22Rv1 (cell line): ENCODE data around the gene PFDN6.

Experiments used
- ZFX ChIP-seq: fragments of 450-650 bp; IDR thresholded peaks from 2 replicates; pipeline ENCODE4 v1.6.1; 2017; ENCODE audit warnings: antibody characterized with exemption, borderline replicate concordance
- TF ChIP-seq, protein P1 (sequence below): fragments of 450-650 bp; IDR thresholded peaks from 2 replicates; pipeline ENCODE4 v1.5.1; 2017; ENCODE audit warnings: mild to moderate bottlenecking

DNA sequence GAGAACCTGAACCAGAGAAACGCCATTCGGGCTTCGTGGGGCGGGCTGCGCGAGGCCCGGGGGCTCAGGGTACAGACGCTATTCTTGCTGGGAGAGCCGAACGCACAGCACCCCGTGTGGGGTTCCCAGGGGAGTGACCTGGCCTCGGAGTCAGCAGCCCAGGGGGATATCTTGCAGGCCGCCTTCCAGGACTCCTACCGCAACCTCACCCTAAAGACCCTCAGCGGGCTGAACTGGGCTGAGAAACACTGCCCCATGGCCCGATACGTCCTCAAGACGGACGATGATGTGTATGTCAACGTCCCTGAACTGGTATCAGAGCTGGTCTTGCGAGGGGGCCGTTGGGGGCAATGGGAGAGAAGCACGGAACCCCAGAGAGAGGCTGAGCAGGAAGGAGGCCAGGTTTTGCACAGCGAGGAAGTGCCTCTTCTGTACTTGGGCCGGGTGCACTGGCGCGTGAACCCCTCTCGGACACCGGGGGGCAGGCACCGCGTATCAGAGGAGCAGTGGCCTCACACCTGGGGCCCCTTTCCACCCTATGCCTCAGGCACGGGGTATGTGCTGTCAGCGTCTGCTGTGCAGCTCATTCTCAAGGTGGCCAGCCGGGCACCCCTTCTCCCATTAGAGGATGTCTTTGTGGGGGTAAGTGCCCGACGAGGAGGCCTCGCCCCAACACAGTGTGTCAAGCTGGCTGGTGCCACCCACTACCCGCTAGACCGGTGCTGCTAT is 11.6 kb upstream of the PFDN6 start:
- TF ChIP-seq, protein P1, sequence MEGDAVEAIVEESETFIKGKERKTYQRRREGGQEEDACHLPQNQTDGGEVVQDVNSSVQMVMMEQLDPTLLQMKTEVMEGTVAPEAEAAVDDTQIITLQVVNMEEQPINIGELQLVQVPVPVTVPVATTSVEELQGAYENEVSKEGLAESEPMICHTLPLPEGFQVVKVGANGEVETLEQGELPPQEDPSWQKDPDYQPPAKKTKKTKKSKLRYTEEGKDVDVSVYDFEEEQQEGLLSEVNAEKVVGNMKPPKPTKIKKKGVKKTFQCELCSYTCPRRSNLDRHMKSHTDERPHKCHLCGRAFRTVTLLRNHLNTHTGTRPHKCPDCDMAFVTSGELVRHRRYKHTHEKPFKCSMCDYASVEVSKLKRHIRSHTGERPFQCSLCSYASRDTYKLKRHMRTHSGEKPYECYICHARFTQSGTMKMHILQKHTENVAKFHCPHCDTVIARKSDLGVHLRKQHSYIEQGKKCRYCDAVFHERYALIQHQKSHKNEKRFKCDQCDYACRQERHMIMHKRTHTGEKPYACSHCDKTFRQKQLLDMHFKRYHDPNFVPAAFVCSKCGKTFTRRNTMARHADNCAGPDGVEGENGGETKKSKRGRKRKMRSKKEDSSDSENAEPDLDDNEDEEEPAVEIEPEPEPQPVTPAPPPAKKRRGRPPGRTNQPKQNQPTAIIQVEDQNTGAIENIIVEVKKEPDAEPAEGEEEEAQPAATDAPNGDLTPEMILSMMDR: no peak
- no peak for TF ChIP-seq ZFX
